MCF 10A (cell line): ENCODE results near the gene CYB5RL. TPM values are rescaled to one million over a fixed set of nuclear protein-coding genes. Genes with fewer than 3 reads are reported as not detected.

Source experiments
- BruUV-seq: library from RNA; stranded (reverse); fragments of 400-500 nt; replicated peaks from 2 replicates; lab custom pipeline; 2021; lab: Mats Ljungman, UMichigan
- CTCF ChIA-PET: fragments of 300-600 bp; sonication (Branson Sonifier 250); formaldehyde crosslinking; extraction: SDS; loops from one replicate; lab custom pipeline; 2021; ENCODE audit warnings: antibody characterized with exemption, inconsistent platforms; lab: Yijun Ruan, JAX
- POLR2A ChIA-PET: fragments of 300-600, 350-650 bp; sonication (Branson Sonifier 250); formaldehyde crosslinking; extraction: SDS; loops from one replicate; lab custom pipeline; 2020; ENCODE audit warnings: antibody characterized with exemption, inconsistent platforms; lab: Yijun Ruan, JAX
- DNase-seq: peaks from one replicate; pipeline ENCODE4 v3.0.0-alpha.2; 2018; ENCODE audit not compliant: unreplicated experiment
- H3K27ac Mint-ChIP-seq: one replicate; pipeline ENCODE4 v1.8.0; 2022; ENCODE audit warnings: mild to moderate bottlenecking, low read depth, mixed read lengths; ENCODE audit not compliant: unreplicated experiment
- H3K27me3 Mint-ChIP-seq: one replicate; pipeline ENCODE4 v1.8.0; 2022; ENCODE audit warnings: mixed read lengths; ENCODE audit not compliant: insufficient read depth, unreplicated experiment
- H3K36me3 Mint-ChIP-seq: one replicate; pipeline ENCODE4 v1.8.0; 2022; ENCODE audit warnings: mild to moderate bottlenecking, moderate library complexity, mixed read lengths; ENCODE audit not compliant: insufficient read depth, unreplicated experiment
- H3K4me1 Mint-ChIP-seq: one replicate; pipeline ENCODE4 v1.8.0; 2022; ENCODE audit warnings: mixed read lengths; ENCODE audit not compliant: insufficient read depth, unreplicated experiment
- H3K4me3 Mint-ChIP-seq: one replicate; pipeline ENCODE4 v1.8.0; 2022; ENCODE audit warnings: mild to moderate bottlenecking, moderate library complexity, mixed read lengths; ENCODE audit not compliant: unreplicated experiment
- H3K9me3 Mint-ChIP-seq: one replicate; pipeline ENCODE4 v1.8.0; 2022; ENCODE audit warnings: mixed read lengths; ENCODE audit not compliant: unreplicated experiment
- intact Hi-C: fragments of 100-400 bp; cut with micrococcal nuclease; formaldehyde crosslinking; loops from 2 replicates; pipeline ENCODE4 v1.14.1; 2022
- total RNA-seq: library from RNA; stranded (reverse); gene quantifications from 2 replicates; pipeline ENCODE4 v1.2.3, GENCODE V29; 2022
- TF ChIP-seq, protein P1 (sequence below): fragments of 200-600 bp; IDR thresholded peaks from one replicate; pipeline ENCODE4 v1.8.0; 2022; ENCODE audit warnings: antibody characterized with exemption, mild to moderate bottlenecking; ENCODE audit not compliant: unreplicated experiment

The CYB5RL gene
- total RNA-seq, 1 experiment from 2014 or later, result 4.6 TPM

DNA sequence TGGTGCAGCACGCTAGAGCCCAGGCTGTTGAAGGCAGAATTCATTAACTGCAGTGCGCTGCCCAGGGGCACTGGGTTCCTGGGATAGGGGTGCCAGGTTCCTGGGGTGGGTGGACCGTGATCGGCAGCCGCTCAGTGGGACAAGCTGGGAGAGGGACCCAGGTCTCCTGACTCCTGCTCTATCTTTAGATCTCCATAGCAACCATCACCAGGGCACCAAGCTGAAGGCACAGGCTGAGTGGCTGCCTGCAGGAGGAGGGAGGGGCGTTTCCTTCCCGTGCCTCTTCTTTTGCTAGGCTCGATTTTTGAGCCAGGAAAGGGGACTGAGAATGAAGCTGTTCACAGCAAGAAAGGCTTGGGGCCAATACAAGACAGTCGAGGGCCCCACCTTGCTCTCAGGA, 26.1 kb downstream of the CYB5RL start:
- no TSS peak for BruUV-seq
- CTCF ChIA-PET, result no interaction called here

GRCh38 chr1:54172614-54173599, 26.9 kb downstream of the CYB5RL start:
- Mint-ChIP-seq H3K36me3 (no peaks in the 10 kb centered on the region), H3K4me1 (peaks cover 8% of the 10 kb centered on the region), H3K9me3 (no peaks in the 10 kb centered on the region), H3K27me3 (no peaks in the 10 kb centered on the region), H3K4me3 (no peak overlapping the region), H3K27ac (no peak overlapping the region)
- DNase-seq, result no peak
- CTCF ChIA-PET, result interaction anchor here (0.7 to 1.0 kb wide), 2 partner anchors 9 to 60 kb away, joined by 3 read pairs; no protein-coding TSS in a partner anchor
- intact Hi-C loops, result no loop called here
- BruUV-seq, result no TSS peak
- POLR2A ChIA-PET, result interaction anchor here (0.6 kb wide), 1 partner anchor 228 kb away, joined by 3 read pairs; the partner anchor contains the start of gene IFT25
- TF ChIP-seq, protein P1, sequence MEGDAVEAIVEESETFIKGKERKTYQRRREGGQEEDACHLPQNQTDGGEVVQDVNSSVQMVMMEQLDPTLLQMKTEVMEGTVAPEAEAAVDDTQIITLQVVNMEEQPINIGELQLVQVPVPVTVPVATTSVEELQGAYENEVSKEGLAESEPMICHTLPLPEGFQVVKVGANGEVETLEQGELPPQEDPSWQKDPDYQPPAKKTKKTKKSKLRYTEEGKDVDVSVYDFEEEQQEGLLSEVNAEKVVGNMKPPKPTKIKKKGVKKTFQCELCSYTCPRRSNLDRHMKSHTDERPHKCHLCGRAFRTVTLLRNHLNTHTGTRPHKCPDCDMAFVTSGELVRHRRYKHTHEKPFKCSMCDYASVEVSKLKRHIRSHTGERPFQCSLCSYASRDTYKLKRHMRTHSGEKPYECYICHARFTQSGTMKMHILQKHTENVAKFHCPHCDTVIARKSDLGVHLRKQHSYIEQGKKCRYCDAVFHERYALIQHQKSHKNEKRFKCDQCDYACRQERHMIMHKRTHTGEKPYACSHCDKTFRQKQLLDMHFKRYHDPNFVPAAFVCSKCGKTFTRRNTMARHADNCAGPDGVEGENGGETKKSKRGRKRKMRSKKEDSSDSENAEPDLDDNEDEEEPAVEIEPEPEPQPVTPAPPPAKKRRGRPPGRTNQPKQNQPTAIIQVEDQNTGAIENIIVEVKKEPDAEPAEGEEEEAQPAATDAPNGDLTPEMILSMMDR, result no peak

More for the DNA sequence above, 26.1 kb downstream of the CYB5RL start:
- Mint-ChIP-seq H3K9me3 (no peaks in the 10 kb centered on the region), H3K4me3 (no peak overlapping the region), H3K36me3 (no peaks in the 10 kb centered on the region), H3K27me3 (no peaks in the 10 kb centered on the region), H3K4me1 (peaks cover 5% of the 10 kb centered on the region), H3K27ac (no peak overlapping the region)
- intact Hi-C loops, result no loop called here
- no peak for DNase-seq
- TF ChIP-seq, protein P1, result no peak
- POLR2A ChIA-PET, result no interaction called here

GRCh38 chr1:54171606-54172005, 28.2 kb downstream of the CYB5RL start:
- no peaks in the 10 kb centered on the region for H3K36me3 Mint-ChIP-seq
- H3K27ac Mint-ChIP-seq, result no peak overlapping the region
- POLR2A ChIA-PET, result no interaction called here

GRCh38 chr1:54171016-54171415, 28.8 kb downstream of the CYB5RL start:
- intact Hi-C loops, result no loop called here
- DNase-seq, result no peak
- Mint-ChIP-seq H3K27ac (no peak overlapping the region), H3K9me3 (no peaks in the 10 kb centered on the region), H3K27me3 (no peaks in the 10 kb centered on the region), H3K4me3 (no peak overlapping the region), H3K4me1 (peaks cover 14% of the 10 kb centered on the region), H3K36me3 (no peaks in the 10 kb centered on the region)
- TF ChIP-seq, protein P1, result no peak
- ChIA-PET CTCF (no interaction called here), POLR2A (no interaction called here)
- no TSS peak for BruUV-seq

More at GRCh38 chr1:54171606-54172005, 28.2 kb downstream of the CYB5RL start:
- TF ChIP-seq, protein P1, result no peak
- H3K4me3 Mint-ChIP-seq, result no peak overlapping the region
- H3K9me3 Mint-ChIP-seq, result no peaks in the 10 kb centered on the region
- no TSS peak for BruUV-seq
- peaks cover 14% of the 10 kb centered on the region for H3K4me1 Mint-ChIP-seq
- intact Hi-C loops, result no loop called here
- no peaks in the 10 kb centered on the region for H3K27me3 Mint-ChIP-seq
- no peak for DNase-seq
- CTCF ChIA-PET, result no interaction called here
